Limb (tissue), 2 donors: ENCODE data around the gene HOPX.
"Not testable (repeated sequence)": the region's sequence is repeated elsewhere in the genome, so short reads cannot be mapped to it uniquely, and the experiment has no call there.

Experiments
- DNase-seq, 2 donors: peaks; one replicate each; pipeline ENCODE4 v3.0.0-alpha.2; 2016; ENCODE audit errors: extremely low spot score in 2 of 2

Gene HOPX, protein sequence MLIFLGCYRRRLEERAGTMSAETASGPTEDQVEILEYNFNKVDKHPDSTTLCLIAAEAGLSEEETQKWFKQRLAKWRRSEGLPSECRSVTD

DNA sequence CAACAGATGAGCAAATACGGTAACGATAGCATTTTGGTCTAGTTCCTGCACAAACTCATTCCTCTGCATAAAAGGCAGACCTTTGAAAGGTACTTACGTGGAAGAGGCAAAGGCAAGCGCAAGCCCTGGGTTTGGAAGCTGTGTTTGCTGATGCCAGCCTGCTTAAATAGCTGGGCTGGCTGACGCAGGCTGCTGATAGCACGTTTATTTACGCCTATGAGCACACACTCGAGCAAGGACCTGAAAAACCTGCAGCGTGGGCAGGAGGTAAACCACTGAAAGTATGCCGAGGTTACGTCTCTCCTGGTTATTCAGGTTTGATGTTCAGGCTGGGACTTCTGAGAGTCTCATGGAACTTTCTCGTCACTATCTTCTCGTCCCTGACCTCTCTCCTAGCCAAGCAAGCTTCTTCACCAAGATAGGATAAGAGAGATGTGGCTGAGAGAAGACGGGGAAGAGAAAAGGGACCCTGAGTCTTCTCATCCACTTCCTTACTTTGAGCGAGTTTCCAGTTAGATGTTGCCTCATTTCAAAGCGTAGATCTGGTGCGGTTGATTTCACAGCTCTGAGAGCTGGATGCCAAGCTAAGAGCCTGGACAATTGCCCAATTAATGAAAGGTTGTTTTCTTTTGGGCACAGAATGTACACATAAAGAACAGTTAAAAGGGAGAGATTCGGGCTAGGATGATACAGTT is at the start of gene HOPX:
Gene HOPX (minus strand): TSS at position 139 of the 695 bp plus-strand sequence. CDS start 23,480 bp downstream, outside the sequence.
- DNase-seq, result no peak

DNA sequence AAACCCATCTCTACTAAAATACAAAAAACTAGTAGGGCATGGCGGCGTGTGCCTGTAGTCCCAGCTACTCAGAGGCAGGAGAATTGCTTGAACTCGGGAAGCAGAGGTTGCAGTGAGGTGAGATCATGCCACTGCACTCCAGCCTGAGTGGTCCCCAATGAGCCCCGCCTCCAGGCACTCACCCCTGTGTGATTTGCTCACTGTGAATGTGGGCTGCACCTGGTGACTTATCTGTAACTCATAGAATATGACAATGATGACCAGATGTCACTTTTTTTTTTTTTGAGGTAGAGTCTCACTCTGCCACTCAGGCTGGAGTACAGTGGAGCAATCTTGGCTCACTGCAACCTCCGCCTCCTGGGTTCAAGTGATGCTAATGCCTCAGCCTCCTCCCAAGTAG is 49.0 kb upstream of the HOPX start:
- DNase-seq, result no peak

GRCh38 chr4:56728512-56728911 is 47.4 kb upstream of the HOPX start:
- no peak for DNase-seq

- no peak for DNase-seq
Observed at GRCh38 chr4:56727150-56727549, 46.1 kb upstream of the HOPX start.

- DNase-seq, result not testable (repeated sequence)
Observed at GRCh38 chr4:56726593-56726992, 45.5 kb upstream of the HOPX start.

GRCh38 chr4:56723659-56724230 is 42.6 kb upstream of the HOPX start:
- no peak for DNase-seq

GRCh38 chr4:56723201-56723605 is 42.1 kb upstream of the HOPX start:
- no peak for DNase-seq

GRCh38 chr4:56708146-56708545 is 27.1 kb upstream of the HOPX start:
- DNase-seq, result no peak

DNA sequence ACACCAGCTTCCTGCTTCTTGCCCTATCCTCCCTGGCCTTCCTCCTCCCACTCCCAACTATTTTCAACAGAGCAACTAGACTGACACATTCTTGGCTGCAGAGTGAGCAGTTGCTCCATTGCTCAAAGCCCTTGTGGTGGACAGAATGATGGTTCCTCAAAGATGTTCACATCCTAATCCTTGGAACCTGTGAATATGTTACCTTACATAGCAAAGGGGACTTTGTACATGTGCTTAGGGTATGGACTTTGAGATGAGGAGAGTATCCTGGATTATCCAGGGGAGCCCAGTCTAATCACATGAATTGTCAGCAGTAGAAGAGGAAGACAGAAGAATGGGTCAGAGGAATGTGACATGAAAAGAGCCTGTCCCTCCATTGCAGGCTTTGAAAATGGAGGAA is 24.9 kb upstream of the HOPX start:
- DNase-seq, result no peak

DNA sequence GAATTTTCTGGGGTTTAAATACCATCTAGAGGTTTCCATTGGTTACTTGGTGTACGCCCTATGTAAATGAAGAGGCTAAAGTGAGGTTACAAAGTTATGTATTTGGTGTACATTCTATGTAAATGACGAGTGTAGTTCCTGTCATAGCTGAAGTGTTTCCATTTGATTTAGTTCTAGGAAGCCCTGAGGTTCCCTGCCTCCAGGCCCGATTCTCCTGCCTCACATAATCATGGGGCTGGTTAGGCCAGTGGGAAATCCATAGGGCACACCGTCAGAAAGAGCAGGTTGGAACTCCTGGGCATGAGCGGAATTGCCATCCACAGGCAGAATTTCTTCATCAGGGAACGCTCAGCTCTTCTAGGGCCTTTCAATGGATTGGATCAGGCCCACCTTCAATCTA is 24.2 kb upstream of the HOPX start:
- DNase-seq, result no peak

DNA sequence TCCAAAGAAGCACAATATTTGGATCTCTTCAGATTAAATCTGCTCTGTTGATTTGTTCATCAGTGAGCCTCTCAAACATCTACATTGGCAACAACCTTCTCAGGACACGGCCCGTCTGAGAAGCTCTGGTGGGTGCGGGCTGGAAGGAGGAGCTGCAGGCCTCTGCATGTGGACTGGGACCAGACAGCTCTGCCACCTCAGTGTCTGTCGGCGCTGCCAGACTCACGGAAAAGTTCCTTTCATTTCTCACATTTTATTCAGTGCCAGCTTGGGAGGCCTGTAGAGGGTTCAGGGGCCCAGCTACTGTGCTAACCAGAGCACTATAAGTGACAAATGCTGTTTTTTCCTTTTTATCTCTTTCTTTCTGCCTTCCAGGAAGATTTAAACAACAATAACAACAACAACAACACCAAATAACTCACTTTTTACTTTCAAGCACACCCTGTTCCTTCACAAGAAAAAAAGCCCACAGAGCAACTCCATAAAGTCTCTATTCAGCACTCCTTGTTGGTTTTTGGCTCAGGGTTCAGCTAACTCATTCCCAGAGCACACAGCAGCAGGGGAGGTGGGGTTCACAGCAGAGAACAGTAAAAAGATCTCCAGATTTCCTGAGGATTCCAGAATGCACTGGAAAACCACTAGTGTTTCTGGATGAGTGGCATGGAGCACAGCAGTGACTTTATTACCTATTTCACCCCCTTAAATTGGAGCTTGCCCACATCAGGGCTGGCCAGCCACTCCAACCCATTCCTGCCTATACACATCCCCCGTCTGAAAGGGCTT is 23.2 kb upstream of the HOPX start:
- DNase-seq, result no peak

DNA sequence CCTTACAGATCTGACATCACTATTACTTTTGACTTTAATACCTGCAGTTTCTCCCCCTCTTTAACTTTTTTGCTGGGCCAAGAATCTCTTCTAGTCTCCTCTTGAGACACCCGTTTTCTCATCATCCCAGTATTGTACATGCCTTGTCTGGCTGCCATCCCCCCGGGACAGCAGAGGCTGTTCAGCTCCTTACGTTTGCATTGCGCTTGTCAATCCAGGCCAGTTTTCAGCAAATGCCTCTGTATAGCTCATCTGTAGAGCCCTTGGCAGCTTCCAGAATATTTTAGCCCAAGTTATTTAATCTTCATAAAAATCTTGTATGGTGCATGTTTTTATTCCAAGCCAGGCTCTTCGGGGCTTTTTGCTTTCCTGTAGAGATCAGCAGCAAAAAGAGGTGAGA is 22.3 kb upstream of the HOPX start:
- DNase-seq, result no peak

DNA sequence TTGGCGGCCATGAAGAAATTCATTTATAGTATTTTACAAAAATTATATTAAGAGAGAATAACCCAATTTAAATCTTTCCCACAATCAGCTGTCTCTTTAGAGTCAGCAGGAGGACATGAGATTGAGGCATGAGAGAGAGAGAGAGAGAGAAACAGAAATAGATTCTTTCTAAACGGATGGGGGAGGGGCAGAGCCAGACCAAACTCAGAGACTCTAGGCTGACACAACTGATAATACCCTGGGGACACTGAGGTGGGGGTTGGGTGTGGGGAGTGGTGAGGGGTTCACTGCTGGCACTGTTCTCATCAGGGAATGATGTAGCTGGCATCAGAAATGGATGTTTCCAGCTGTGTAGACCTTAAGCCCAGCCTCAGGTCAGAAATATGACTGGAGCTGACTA is 20.5 kb upstream of the HOPX start:
- no peak for DNase-seq

GRCh38 chr4:56701161-56701480 is 20.0 kb upstream of the HOPX start:
- DNase-seq, result no peak

DNA sequence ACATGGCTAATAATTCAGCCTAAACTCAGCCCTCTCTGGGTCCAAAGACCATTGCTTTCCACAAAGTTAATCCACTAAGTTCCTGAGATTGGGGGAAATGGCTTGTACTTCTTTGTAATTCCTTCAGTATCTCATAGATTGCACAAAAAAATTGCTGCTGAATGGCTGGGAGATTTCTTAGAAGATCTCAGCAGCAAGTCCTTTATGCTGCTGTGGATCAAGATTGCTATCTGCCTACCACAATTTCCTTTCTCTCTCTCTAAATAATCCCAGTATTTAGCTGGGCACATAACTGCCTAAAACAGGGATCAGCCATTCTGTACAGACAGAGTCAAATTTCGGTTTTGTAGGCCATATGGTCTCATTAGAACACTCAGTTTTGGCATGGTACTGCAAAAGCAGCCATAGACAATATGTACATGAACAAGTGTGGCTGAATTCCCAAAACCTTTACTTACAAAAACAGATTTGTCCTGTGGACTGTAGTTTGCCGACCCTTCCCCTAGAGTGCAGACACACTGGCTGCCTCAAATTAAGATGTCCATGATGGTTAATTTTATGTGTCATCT is 18.5 kb upstream of the HOPX start:
- no peak for DNase-seq

GRCh38 chr4:56698329-56698728 is 17.2 kb upstream of the HOPX start:
- DNase-seq, result no peak

GRCh38 chr4:56696056-56696455 is 15.0 kb upstream of the HOPX start:
- no peak for DNase-seq

DNA sequence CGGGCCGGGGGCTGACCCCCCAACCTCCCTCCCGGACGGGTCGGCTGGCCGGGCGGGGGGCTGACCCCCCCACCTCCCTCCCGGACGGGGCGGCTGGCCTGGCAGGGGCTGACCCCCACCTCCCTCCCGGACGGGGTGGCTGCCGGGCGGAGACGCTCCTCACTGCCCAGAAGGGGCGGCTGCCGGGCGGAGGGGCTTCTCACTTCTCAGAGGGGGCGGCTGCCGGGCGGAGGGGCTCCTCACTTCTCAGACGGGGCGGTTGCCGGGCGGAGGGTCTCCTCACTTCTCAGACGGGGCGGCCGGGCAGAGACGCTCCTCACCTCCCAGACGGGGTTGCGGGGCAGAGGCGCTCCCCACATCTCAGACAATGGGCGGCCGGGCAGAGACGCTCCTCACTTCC is 12.4 kb upstream of the HOPX start:
- DNase-seq, result not testable (repeated sequence)

DNA sequence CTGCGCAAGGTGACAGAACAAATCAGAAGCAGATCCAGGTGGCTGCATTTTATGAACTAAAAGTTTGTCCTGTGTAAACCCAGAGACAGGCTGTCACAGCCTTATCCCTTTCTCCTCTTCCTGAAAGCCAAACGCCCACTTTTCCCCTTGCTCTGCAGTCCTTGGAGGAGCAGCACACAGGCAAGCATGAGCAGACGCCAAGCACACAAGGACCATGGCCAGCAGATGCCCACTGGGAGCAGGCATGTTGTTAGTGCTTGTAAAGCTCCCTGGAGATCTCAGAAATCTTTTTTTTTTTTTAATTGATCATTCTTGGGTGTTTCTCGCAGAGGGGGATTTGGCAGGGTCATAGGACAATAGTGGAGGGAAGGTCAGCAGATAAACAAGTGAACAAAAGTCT is 11.5 kb upstream of the HOPX start:
- no peak for DNase-seq

DNA sequence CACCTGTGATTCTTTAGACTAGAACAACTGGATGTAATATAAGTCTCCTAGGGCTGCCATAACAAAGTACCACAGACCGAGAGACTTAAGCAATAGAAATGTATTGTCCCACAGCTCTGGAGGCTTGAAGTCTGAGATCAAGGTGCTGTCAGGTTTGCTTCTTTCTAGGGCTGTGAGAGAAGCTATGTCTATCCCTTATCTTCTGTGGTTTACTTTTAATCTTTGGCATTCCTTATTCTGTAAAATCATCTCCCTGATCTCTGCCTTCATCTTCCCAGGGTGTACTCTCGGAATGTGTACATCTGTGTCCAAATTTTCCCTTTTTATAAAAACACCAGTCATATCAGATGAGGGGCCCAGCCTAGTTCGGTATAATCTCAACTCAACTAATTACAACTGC is 10.3 kb upstream of the HOPX start:
- no peak for DNase-seq

DNA sequence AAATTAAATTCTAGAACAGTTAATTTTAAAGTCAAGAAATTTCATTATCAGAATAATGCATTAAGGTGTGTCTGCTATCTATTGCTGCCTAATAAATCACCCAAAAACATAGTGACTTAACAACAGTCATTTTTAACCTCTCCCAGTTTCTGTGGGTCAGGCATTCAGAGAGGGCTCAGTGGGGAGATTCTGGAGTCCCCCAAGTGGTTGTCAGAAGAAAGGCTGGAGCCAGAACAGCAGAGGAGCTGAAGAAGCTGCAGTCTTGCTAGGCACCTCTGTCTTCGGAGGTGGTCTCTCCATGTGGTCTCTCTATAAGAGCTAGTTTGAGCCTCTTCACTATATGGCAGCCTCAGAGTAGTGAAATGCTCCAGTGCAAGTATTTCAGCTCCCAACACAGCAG is 9.3 kb upstream of the HOPX start:
- no peak for DNase-seq

DNA sequence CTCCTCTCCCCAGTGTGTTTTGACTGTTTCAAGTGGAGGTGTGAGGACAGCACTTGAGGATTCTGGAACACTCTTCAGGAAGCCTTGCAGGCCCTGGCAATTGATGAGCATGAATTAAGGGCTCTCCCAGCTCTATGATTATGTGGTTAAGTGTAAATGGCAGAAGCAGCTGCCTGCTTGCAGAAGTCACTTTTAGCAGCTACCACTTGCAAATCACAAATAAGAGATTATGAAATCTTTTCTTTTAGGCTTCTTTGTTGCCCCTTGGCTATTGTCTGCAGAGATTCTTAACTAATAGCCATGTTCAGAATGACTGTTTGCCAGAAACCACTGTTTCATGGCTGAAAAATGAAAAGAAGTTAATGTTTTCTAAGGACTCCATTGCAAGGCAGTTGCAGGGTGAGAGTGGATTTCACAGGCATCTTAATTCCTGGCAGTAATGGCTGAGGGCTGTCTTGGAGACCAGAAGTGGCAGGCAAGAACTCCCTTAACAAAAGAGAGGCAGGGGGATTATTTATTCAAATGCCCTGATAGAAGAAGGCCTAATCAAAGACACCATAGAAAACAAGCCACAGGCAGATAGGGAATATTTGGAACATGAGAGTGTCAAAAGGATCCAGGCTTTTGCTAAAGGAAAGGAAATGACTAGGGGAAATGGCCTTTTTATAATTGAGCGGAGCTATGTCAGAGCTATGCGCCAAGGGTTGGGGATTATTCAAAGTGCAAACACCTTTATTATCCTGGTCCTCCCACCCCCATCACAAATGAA is 8.3 kb upstream of the HOPX start:
- DNase-seq, result no peak
